Activated T-cell treated with anti-CD3 and anti-CD28 coated beads, Interleukin-2, amount 50 U/mL, for 4 hours (primary cell): Measurements from ENCODE around the gene CNTNAP5. TPM values are rescaled to one million over a fixed set of nuclear protein-coding genes. Genes with fewer than 3 reads are reported as not detected.
"Not testable (repeated sequence)": the region's sequence is repeated elsewhere in the genome, so short reads cannot be mapped to it uniquely, and the experiment has no call there.

ENCODE experiments used
- ATAC-seq, 2 donors: fragments of 200-7000 bp; cut with Tn5 transposase; one replicate each; pipeline ENCODE4 v1.10.0; 2021
- DNase-seq: peaks from one replicate; pipeline ENCODE4 v3.0.0-alpha.2; 2020
- H3K27me3 Mint-ChIP-seq: one replicate; pipeline ENCODE4 v1.8.0; 2021; ENCODE audit warnings: low read depth, mixed read lengths
- H3K36me3 Mint-ChIP-seq: one replicate; pipeline ENCODE4 v1.8.0; 2022; ENCODE audit warnings: mixed read lengths; ENCODE audit not compliant: insufficient read depth
- H3K4me1 Mint-ChIP-seq: one replicate; pipeline ENCODE4 v1.8.0; 2021; ENCODE audit warnings: low read depth, mixed read lengths
- H3K4me3 Mint-ChIP-seq: one replicate; pipeline ENCODE4 v1.8.0; 2021; ENCODE audit warnings: mild to moderate bottlenecking, moderate library complexity, mixed read lengths
- H3K9me3 Mint-ChIP-seq: one replicate; pipeline ENCODE4 v1.8.0; 2021; ENCODE audit warnings: mixed read lengths
- total RNA-seq, 3 donors: library from RNA; stranded (reverse); gene quantifications; one replicate each; pipeline ENCODE4 v1.2.1, GENCODE V29; 2021

The CNTNAP5 gene
- total RNA-seq, 3 donors from 2014 or later = not detected

DNA sequence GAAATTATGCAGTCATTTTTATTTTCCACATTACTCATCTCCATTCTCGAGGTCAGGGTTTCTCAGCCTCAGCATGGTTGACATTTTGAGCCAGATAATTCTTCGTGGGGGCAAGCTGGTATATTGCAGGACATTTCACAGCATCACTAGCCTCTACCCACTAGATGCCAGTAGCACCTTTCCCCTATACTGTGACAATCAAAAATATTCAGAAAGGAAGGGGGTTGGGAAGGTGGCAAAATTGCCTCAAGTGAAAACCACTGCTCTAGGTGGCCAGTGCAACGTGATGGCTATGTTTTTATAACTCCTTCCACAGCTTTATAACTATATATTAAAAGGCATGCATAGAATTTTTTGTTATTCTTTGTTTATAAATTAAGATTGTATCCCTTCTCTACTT lies 294.5 kb downstream of the CNTNAP5 start:
- no peaks in the 10 kb centered on the region for H3K27me3 Mint-ChIP-seq
- no peak overlapping the region for H3K4me3 Mint-ChIP-seq
- no peak for ATAC-seq
- DNase-seq = no peak
- peaks cover 3% of the 10 kb centered on the region for H3K9me3 Mint-ChIP-seq
- no peaks in the 10 kb centered on the region for H3K36me3 Mint-ChIP-seq
- no peaks in the 10 kb centered on the region for H3K4me1 Mint-ChIP-seq

DNA sequence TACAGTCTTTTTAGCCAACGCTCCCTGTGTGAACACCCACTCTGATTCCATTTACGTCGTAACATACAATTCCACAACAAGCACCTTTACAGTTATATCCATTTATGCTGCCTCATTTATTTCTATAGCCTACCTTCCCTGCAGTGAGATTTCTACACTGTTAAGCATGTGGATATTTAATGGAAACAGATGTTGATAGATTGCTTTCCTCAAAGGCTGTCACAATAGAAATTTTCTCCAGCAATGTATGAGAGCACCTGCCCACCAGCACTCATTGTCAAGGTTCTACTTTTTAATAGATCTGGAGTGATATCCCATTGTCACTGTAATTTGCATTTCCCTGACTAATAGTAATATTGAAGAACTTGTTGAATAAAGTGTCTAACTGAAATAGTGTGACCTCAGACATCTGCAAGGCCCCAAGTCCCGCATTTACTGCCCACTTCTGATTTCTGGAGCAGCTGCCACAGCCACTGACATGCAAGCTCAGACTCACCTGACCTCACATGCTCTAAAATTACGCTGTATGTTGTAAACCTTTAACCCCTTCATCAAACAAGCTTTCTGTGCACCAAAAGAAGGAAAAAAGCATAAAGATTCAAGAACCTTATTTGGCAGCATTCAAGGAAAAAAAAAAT lies 295.1 kb downstream of the CNTNAP5 start:
- ATAC-seq (no peak), DNase-seq (no peak)
- Mint-ChIP-seq H3K36me3 (no peaks in the 10 kb centered on the region), H3K4me3 (no peak overlapping the region), H3K27me3 (no peaks in the 10 kb centered on the region), H3K4me1 (no peaks in the 10 kb centered on the region), H3K9me3 (peaks cover 3% of the 10 kb centered on the region)

DNA sequence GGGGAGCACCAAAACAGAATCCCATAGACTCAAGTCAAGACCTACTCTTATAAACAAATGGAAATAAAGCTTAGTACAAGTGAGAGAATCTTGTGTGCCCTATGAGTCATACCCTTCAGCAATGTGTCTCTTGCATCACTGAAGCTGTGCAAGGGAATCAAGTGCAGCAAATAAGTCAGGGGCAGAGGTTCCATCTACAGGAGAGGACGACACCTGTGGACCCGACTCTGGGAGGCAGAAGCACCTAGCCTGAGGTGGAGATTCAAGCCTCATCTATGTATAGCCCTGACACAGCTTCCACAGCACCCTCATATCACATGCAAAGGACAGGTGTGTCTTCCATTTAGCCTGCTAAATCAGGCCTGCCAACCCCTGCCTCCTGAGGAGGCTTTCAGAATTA lies 298.2 kb downstream of the CNTNAP5 start:
- no peak overlapping the region for H3K4me3 Mint-ChIP-seq
- H3K4me1 Mint-ChIP-seq = no peaks in the 10 kb centered on the region
- H3K36me3 Mint-ChIP-seq = no peaks in the 10 kb centered on the region
- ATAC-seq = no peak
- H3K9me3 Mint-ChIP-seq = peaks cover 4% of the 10 kb centered on the region
- no peak for DNase-seq
- H3K27me3 Mint-ChIP-seq = no peaks in the 10 kb centered on the region

DNA sequence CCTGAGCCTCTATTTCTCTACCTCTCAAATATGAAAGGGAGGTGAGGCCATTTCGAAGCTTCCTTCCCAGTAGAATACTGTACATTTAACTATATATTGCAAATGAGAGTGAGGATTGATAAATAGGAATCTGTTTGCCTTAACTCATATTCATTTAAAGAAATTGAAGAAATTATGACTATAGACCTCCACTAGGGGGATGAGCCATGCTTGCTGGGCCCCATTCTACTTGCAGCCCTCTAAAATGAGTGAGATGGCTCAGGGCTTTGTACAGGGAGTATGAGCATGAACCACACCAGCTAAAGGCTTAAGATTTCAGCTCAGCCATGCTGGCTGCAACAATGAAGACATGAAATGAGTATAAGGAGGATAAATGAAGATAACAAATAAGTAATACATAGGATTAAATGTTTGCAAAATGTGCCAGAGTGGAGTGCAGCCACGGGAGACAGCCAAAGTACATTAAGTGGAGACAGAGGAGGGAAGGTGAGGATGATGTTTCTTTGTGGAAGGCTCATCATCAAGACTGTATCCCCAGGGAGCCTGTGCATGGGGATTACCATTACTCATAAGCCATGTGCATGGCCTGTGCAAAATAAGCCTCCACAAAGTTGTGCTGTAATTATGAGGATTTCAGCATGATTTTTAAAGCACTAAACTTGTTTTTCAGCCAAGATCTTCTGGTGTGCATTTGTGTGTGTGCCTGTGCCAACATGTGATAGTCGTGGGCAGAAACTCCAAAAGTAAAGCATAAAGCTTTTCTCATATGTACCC lies 300.8 kb downstream of the CNTNAP5 start:
- no peak overlapping the region for H3K4me3 Mint-ChIP-seq
- DNase-seq = no peak

DNA sequence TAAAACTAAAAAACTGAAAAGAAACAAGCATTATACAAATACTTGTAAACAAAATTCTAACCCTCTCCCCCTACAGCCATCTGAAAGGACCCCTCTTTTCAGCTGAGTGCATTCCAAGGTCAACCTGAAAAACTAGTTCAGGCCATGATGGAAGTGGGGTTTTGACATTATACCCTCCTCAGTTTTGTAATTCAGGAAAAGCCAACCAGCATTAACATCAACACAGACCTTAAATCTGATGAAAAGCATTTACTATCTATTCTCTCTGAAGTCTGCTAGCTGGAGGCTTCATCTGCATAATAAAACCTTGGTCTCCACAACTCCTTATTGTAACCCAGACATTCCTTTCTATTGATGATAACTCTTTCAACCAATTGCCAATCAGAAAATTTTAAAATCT lies 302.2 kb downstream of the CNTNAP5 start:
- ATAC-seq (no peak), DNase-seq (no peak)
- Mint-ChIP-seq H3K36me3 (no peaks in the 10 kb centered on the region), H3K4me3 (no peak overlapping the region), H3K9me3 (peaks cover 6% of the 10 kb centered on the region), H3K27me3 (no peaks in the 10 kb centered on the region), H3K4me1 (no peaks in the 10 kb centered on the region)

More for the DNA sequence above, 300.8 kb downstream of the CNTNAP5 start:
- Mint-ChIP-seq H3K36me3 (no peaks in the 10 kb centered on the region), H3K9me3 (peaks cover 6% of the 10 kb centered on the region), H3K4me1 (no peaks in the 10 kb centered on the region), H3K27me3 (no peaks in the 10 kb centered on the region)
- ATAC-seq = no peak

DNA sequence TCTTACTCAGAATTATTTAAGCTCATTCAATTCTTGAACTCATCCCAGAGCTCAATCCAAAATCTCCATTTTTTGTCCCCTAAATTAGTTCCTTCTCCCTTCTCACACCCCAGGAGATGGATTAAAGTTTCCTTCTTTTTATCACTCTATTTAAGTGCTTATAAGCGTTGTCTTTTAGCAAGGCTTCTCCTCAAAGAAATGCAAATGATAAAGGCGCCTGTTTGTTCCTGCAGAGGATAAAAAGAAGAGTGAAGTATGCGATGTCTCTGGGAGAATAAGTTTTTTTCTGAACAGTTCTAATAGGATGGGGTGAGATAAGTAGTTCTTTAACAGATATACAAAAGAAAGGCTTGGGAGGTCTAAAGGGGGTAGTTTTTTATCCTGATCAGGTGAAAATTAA lies 303.3 kb downstream of the CNTNAP5 start:
- H3K27me3 Mint-ChIP-seq = no peaks in the 10 kb centered on the region
- no peaks in the 10 kb centered on the region for H3K36me3 Mint-ChIP-seq
- H3K4me3 Mint-ChIP-seq = no peak overlapping the region
- H3K4me1 Mint-ChIP-seq = no peaks in the 10 kb centered on the region
- peaks cover 6% of the 10 kb centered on the region for H3K9me3 Mint-ChIP-seq
- no peak for DNase-seq
- no peak for ATAC-seq

DNA sequence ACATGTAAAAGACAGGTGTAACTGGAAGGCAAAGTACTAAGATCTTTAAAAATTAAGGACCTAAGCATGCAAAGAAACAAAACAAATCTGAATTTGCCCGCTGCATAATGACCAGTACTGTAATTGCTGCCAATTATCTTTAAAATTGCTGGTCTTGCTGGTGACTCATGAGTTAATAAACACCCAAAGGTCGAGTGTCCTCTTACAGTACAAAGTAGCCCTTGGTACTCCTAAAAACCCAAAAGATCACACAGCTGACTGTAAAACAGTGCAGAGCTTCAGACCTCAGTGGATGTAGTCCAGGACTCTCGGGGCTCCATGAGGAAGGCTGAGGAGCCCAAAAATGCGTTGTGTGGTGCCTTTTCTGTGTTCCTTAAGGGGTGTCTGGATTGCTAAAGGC lies 308.7 kb downstream of the CNTNAP5 start:
- no peaks in the 10 kb centered on the region for H3K4me1 Mint-ChIP-seq
- peaks cover 10% of the 10 kb centered on the region for H3K9me3 Mint-ChIP-seq
- no peak overlapping the region for H3K4me3 Mint-ChIP-seq
- no peaks in the 10 kb centered on the region for H3K27me3 Mint-ChIP-seq
- ATAC-seq (no peak), DNase-seq (no peak)
- H3K36me3 Mint-ChIP-seq = no peaks in the 10 kb centered on the region

DNA sequence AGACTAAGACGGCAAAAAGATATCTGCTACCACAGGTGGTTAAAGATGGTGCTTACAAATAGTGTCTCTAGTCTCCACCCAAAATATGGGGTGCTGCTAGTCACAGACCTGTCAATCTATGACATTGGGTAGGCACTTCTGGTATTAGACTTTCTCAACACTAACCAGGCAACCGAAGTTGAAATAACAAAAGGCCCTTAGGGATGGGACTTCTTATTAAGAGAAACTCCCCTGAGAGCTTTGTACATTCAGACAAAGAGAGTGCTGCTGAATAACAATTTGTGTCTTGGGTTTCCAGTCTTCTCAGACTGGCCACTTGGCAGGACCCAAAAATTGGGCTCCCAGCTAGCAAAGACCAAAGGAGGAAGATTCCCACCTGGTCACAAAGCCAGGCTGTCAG lies 310.0 kb downstream of the CNTNAP5 start:
- H3K27me3 Mint-ChIP-seq = no peaks in the 10 kb centered on the region
- H3K4me1 Mint-ChIP-seq = no peaks in the 10 kb centered on the region
- ATAC-seq = no peak

DNA sequence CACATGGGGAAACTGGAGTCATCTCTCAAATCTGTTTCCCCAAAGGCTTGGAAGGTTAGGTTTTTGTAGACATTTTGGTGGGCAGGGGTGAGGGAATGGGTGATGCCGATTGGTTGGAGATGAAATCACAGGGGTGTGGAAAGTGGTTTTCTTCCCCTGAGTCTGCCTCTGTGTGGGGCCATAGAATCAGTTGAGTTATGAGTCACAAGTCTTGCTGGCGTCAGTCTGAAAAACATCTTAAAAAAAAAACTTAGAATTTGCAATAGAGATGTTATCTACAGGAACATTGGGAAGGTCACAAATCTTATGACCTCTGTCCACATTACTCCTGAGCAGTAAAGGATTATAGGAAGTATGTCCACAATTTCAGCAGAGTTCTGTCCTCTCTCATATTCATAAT lies 314.6 kb downstream of the CNTNAP5 start:
- no peaks in the 10 kb centered on the region for H3K27me3 Mint-ChIP-seq
- H3K4me1 Mint-ChIP-seq = no peaks in the 10 kb centered on the region
- ATAC-seq (no peak), DNase-seq (no peak)
- H3K9me3 Mint-ChIP-seq = peaks cover 6% of the 10 kb centered on the region
- H3K4me3 Mint-ChIP-seq = no peak overlapping the region
- H3K36me3 Mint-ChIP-seq = no peaks in the 10 kb centered on the region

More for the DNA sequence above, 310.0 kb downstream of the CNTNAP5 start:
- DNase-seq = no peak
- Mint-ChIP-seq H3K9me3 (peaks cover 10% of the 10 kb centered on the region), H3K4me3 (no peak overlapping the region), H3K36me3 (no peaks in the 10 kb centered on the region)

DNA sequence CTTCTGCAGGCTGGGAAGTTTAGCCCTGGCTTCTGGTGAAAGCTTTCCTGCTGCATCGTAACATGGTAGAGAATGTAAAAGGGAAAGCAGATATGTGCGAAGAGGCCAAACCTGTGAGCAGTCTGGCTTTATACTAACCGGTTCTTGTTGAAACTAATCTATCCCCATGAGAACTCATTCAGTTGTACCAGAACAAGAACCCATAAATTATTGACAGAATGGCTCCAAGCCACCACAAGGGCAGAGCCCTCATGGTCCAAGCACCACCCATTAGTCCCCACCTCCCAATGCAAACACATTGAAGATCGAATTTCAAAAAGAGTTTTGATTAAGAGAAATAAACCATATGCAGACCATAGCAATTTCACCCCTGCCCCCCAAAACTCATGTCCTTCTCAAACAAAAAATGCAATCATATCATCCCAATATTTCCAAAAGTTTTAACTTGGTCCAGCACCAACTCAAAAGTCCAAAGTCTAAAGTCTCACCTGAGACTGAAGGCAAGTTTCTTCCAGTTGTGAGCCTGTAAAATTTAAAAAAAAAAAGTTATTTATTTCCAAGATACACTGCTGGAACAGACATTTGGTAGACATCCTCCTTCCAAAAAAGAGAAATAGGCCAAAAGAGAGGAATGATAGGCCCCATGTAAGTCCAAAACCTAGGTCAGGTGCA lies 318.9 kb downstream of the CNTNAP5 start:
- no peaks in the 10 kb centered on the region for H3K4me1 Mint-ChIP-seq
- H3K4me3 Mint-ChIP-seq = no peak overlapping the region
- no peak for DNase-seq

DNA sequence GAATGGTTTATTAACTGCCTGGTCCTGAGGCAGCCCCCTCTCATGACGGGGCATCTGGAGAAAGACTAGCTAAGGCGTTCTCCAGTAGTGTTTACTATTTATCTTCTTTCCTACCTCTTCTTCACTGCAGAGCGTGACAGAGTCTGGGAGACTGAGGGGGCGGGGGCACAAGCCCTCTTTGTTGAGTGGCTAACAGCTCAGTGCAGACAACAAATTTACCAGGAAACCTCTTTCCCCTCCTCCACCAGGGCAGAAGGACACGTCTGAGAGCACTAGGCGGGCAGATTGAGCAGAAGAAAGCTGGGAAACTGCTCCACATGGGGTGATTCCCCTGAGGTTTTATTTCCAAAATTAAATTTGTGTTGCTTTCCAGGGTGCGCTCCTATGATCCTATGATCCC lies 322.1 kb downstream of the CNTNAP5 start:
- no peaks in the 10 kb centered on the region for H3K36me3 Mint-ChIP-seq
- peaks cover 4% of the 10 kb centered on the region for H3K9me3 Mint-ChIP-seq
- no peaks in the 10 kb centered on the region for H3K27me3 Mint-ChIP-seq
- ATAC-seq = no peak
- no peak overlapping the region for H3K4me3 Mint-ChIP-seq
- no peak for DNase-seq
- H3K4me1 Mint-ChIP-seq = no peaks in the 10 kb centered on the region

More for the DNA sequence above, 318.9 kb downstream of the CNTNAP5 start:
- no peak for ATAC-seq
- Mint-ChIP-seq H3K9me3 (peaks cover 4% of the 10 kb centered on the region), H3K36me3 (no peaks in the 10 kb centered on the region), H3K27me3 (no peaks in the 10 kb centered on the region)

DNA sequence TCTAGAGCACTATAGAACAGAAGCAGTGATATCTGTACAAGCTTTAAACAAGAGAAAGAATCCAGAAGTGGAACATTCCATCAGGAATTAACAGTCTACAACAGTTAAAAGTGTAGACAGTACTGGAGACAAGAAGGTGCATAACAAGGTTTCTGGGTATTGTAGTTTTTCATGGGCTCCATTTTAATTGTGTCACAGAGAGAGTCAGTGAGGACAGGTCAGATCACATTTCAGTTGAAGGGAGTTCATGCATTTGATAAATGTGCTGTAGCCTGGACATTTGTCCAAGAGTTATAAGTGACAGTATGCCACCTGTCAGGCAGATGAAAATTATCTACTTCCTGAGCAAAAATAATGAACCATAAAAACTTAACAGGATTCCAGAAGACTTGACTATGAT lies 328.6 kb downstream of the CNTNAP5 start:
- no peaks in the 10 kb centered on the region for H3K4me1 Mint-ChIP-seq
- H3K27me3 Mint-ChIP-seq = no peaks in the 10 kb centered on the region
- peaks cover 8% of the 10 kb centered on the region for H3K9me3 Mint-ChIP-seq
- DNase-seq = no peak
- no peak overlapping the region for H3K4me3 Mint-ChIP-seq
- no peak for ATAC-seq
- H3K36me3 Mint-ChIP-seq = no peaks in the 10 kb centered on the region

DNA sequence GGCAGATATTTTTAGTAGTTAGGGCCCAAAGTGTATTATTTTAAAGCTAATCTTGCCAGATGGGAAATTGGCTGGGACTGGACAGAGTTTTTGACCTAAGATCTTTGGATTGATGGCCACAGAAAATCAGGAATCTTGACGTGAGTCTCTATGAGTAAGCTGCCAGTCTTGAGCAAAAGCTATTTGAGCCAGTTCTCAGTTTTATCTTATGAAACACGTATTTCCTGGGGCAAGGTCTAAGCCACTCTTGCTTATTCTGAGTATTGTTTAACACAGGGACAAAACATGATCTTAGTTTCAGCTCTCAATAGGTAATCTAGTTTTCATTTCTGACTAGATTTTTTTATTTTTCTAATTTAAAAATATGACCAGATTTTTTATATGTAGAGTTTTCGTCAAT lies 329.4 kb downstream of the CNTNAP5 start:
- Mint-ChIP-seq H3K27me3 (no peaks in the 10 kb centered on the region), H3K4me3 (no peak overlapping the region), H3K9me3 (peaks cover 8% of the 10 kb centered on the region), H3K4me1 (no peaks in the 10 kb centered on the region), H3K36me3 (no peaks in the 10 kb centered on the region)
- no peak for ATAC-seq
- DNase-seq = no peak

DNA sequence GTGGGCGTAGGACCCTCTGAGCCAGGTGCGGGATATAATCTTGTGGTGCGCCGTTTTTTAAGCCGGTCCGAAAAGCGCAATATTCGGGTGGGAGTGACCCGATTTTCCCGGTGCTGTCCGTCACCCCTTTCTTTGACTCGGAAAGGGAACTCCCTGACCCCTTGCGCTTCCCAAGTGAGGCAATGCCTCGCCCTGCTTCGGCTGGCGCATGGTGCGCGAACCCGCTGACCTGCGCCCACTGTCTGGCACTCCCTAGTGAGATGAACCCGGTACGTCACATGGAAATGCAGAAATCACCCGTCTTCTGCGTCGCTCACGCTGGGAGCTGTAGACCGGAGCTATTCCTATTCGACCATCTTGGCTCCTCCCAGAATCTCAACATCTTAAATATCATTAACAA lies 336.9 kb downstream of the CNTNAP5 start:
- not testable (repeated sequence) for H3K27me3 Mint-ChIP-seq, H3K4me3 Mint-ChIP-seq, ATAC-seq, H3K4me1 Mint-ChIP-seq, DNase-seq, H3K36me3 Mint-ChIP-seq
- H3K9me3 Mint-ChIP-seq = peaks cover 11% of the 10 kb centered on the region

DNA sequence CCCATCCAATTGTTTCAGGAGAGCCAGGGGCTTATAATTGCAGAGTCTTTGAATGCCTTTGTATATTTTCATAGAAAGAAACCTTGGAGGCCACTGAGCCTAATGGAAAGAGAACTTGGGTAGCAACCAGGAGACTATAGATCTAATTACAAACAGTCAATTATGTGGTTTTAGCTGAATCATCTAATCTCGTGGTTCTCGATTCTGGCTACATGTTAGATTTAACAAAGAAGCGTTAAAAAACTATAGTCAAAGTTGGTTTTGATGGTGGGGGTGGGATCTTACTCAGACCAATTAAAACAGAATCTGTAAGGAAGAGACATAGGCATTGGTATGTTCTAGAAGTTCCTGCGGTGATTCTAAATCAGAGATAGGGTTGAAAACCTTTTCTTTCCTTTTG lies 344.1 kb downstream of the CNTNAP5 start:
- Mint-ChIP-seq H3K4me3 (no peak overlapping the region), H3K27me3 (no peaks in the 10 kb centered on the region), H3K9me3 (peaks cover 13% of the 10 kb centered on the region), H3K4me1 (no peaks in the 10 kb centered on the region), H3K36me3 (no peaks in the 10 kb centered on the region)
- no peak for ATAC-seq
- no peak for DNase-seq
